Esophagus squamous epithelium (tissue), 5 donors: ENCODE data around the gene LSMEM2. TPM values are rescaled to one million over a fixed set of nuclear protein-coding genes. Genes with fewer than 3 reads are reported as not detected.
"Not testable (repeated sequence)": the region's sequence is repeated elsewhere in the genome, so short reads cannot be mapped to it uniquely, and the experiment has no call there.

Experiments used
- DNase-seq: peaks from one replicate; lab custom pipeline; 2025; lab: John Stamatoyannopoulos, UW
- H3K27ac ChIP-seq, 4 donors: fragments of 200-600 bp; sonication (generic); one replicate each; pipeline ENCODE4 v1.5.1; 2016 to 2019; ENCODE audit warnings: mild to moderate bottlenecking in 1 of 4
- H3K27me3 ChIP-seq, 4 donors: fragments of 200-600 bp; sonication (generic); 1 replicate in 3 of 4; 2 replicates in 1 of 4; pipeline versions ENCODE4 v1.5.1 to v1.6.0; 2017 to 2021; ENCODE audit warnings: antibody characterized with exemption in 1 of 4
- H3K36me3 ChIP-seq, 3 donors: fragments of 200-600 bp; sonication (generic); one replicate each; pipeline ENCODE4 v1.5.1; 2016 to 2019
- H3K4me1 ChIP-seq, 3 donors: fragments of 200-600 bp; sonication (generic); one replicate each; pipeline ENCODE4 v1.5.1; 2017 to 2019
- H3K4me3 ChIP-seq, 4 donors: fragments of 200-600 bp; sonication (generic); 1 replicate in 3 of 4; 2 replicates in 1 of 4; pipeline ENCODE4 v1.5.1; 2016 to 2019; ENCODE audit warnings: mild to moderate bottlenecking in 2 of 4, moderate library complexity in 1 of 4
- H3K9me3 ChIP-seq, 3 donors: fragments of 200-600 bp; sonication (generic); one replicate each; pipeline ENCODE4 v1.5.1; 2016 to 2019
- POLR2A ChIP-seq, 4 donors: fragments of 450-650 bp; IDR thresholded peaks; one replicate each; pipeline ENCODE4 v1.6.1; 2017; ENCODE audit warnings: antibody characterized with exemption in 4 of 4, mild to moderate bottlenecking in 4 of 4, moderate library complexity in 3 of 4
- WGBS, 2 donors: methylation state at CpG; one replicate each; pipeline ENCODE4 v1.1.5; 2018; 5-methylcytosine and 5-hydroxymethylcytosine counted together
- intact Hi-C: fragments of 100-400 bp; cut with DNase I; formaldehyde crosslinking; loops from one replicate; pipeline ENCODE4 v1.15.0; 2022
- total RNA-seq, 4 donors: library from RNA; depleted of rRNA; stranded (reverse); fragments of >200 nt; gene quantifications; one replicate each; pipeline ENCODE4 v1.1.0, GENCODE V29; 2016
- TF ChIP-seq, protein P1 (sequence below), 6 experiments: fragments of 450-650 bp in 4 of 6; fragments of 200-600 bp in 2 of 6; sonication (generic) in 2 of 6; IDR thresholded peaks; one replicate each; pipeline ENCODE4 v1.5.1; 2016 to 2019; ENCODE audit warnings: antibody characterized with exemption in 6 of 6, mild to moderate bottlenecking in 4 of 6, moderate library complexity in 4 of 6
- donor health status: DM: yes; HTN: yes; CAD: no.

Gene LSMEM2
- total RNA-seq, 4 donors from 2014 or later, result not detected

GRCh38 chr3:50260027-50260941 is 18.6 kb upstream of the LSMEM2 start:
- Histone ChIP-seq H3K27me3 (no peaks in the 10 kb centered on the region), H3K9me3 (no peaks in the 10 kb centered on the region), H3K36me3 (peaks cover 11 to 40% (median 25%) of the 10 kb centered on the region in 3 donors), H3K27ac (peak overlapping the region; percentile 92 to 99 (median 96)), H3K4me3 (peak overlapping the region; percentile 52 to 80 (median 58)), H3K4me1 (peaks cover 21 to 85% (median 47%) of the 10 kb centered on the region in 3 donors)
- TF ChIP-seq, protein P1, sequence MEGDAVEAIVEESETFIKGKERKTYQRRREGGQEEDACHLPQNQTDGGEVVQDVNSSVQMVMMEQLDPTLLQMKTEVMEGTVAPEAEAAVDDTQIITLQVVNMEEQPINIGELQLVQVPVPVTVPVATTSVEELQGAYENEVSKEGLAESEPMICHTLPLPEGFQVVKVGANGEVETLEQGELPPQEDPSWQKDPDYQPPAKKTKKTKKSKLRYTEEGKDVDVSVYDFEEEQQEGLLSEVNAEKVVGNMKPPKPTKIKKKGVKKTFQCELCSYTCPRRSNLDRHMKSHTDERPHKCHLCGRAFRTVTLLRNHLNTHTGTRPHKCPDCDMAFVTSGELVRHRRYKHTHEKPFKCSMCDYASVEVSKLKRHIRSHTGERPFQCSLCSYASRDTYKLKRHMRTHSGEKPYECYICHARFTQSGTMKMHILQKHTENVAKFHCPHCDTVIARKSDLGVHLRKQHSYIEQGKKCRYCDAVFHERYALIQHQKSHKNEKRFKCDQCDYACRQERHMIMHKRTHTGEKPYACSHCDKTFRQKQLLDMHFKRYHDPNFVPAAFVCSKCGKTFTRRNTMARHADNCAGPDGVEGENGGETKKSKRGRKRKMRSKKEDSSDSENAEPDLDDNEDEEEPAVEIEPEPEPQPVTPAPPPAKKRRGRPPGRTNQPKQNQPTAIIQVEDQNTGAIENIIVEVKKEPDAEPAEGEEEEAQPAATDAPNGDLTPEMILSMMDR (IDR thresholded peaks at IDR 0.05), result peak; percentile 99 to 100 (median 99)
- TF ChIP-seq POLR2A (IDR thresholded peaks at IDR 0.05), result peak in 3 of 4 donors; percentile 27 to 72 (median 43)
- 0% methylated on average over 4 to 19 of the region's 70 CpGs for WGBS, 2 donors
- peak; percentile 48 for DNase-seq
- intact Hi-C loops, result no loop called here

DNA sequence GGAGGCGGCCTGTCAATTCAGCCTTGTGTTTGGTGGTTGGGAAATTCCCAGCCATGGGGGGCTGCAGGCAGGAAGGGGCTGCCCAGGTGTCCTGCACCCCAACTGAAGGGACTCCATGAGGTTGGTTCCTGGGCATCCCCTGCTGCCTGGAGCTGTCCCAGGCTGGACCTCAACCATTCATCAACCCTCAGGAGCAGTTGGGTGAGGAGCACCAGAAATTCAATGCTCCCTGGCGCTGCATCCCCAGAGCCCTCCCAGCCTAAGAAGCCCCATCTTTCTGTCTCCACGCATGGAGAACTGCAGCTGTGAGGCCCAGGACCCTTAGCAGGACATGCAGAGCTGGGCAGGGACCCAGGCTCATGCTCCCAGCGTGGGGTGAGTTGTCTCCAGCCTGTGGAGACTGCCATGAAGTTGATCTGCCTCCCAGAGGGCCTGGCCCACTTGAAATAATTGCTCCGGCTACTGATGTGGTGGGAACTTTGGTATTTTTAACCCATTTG is 17.9 kb upstream of the LSMEM2 start:
- intact Hi-C loops, result no loop called here
- 75 to 80% methylated on average over 1 to 2 of the region's 5 CpGs for WGBS, 2 donors
- Histone ChIP-seq H3K4me3 (peak overlapping the region in 3 of 4 donors; percentile 52 to 80 (median 63)), H3K4me1 (peaks cover 18 to 85% (median 48%) of the 10 kb centered on the region in 3 donors), H3K27ac (peak overlapping the region; percentile 92 to 99 (median 96)), H3K9me3 (no peaks in the 10 kb centered on the region), H3K36me3 (peaks cover 11 to 33% (median 24%) of the 10 kb centered on the region in 3 donors), H3K27me3 (no peaks in the 10 kb centered on the region)
- DNase-seq, result no peak
- TF ChIP-seq, protein P1 (IDR thresholded peaks at IDR 0.05), result no peak
- TF ChIP-seq POLR2A (IDR thresholded peaks at IDR 0.05), result no peak

- H3K4me1 ChIP-seq, result peaks cover 18 to 85% (median 53%) of the 10 kb centered on the region in 3 donors
- H3K4me3 ChIP-seq, result no peak overlapping the region
- WGBS, 2 donors, result 71% methylated on average over 1 of the region's 2 CpGs; no CpG with 5 or more reads in 1 of the 2 donors
- no peaks in the 10 kb centered on the region for H3K27me3 ChIP-seq
- intact Hi-C loops, result no loop called here
- TF ChIP-seq, protein P1 (IDR thresholded peaks at IDR 0.05), result no peak
- no peak for TF ChIP-seq POLR2A (IDR thresholded peaks at IDR 0.05)
- H3K27ac ChIP-seq, result peak overlapping the region; percentile 92 to 99 (median 96)
- no peak for DNase-seq
- peaks cover 11 to 28% (median 19%) of the 10 kb centered on the region in 3 donors for H3K36me3 ChIP-seq
- no peaks in the 10 kb centered on the region for H3K9me3 ChIP-seq
Measured at GRCh38 chr3:50261505-50261904, 17.4 kb upstream of the LSMEM2 start.

DNA sequence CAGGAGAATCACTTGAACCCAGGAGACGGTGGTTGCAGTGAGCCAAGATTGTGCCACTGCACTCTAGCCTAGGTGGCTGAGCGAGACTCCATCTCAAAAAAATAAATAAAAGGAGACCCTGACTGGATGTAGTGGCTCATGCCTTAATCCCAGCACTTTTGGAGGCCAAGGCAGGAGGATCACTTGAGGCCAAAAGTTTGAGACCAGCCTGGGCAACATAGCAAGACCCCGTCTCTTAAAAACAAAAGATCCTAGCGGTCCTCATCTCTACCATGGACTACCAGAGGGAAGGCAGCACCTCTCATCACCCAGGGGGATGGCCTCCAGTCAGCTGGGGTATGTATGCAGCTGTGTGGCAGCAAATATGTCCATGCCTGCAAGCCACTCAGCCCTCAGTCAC is 16.7 kb upstream of the LSMEM2 start:
- Histone ChIP-seq H3K27ac (peak overlapping the region in 3 of 4 donors; percentile 38 to 94 (median 92)), H3K4me1 (peaks cover 18 to 85% (median 54%) of the 10 kb centered on the region in 3 donors), H3K36me3 (peaks cover 9 to 21% (median 12%) of the 10 kb centered on the region in 3 donors)
- intact Hi-C loops, DNase-seq, H3K4me3 ChIP-seq, H3K27me3 ChIP-seq, H3K9me3 ChIP-seq: not testable (repeated sequence)
- WGBS, 2 donors, result 86 to 92% methylated on average over 3 to 4 of the region's 4 CpGs

GRCh38 chr3:50262778-50263177 is 16.1 kb upstream of the LSMEM2 start:
- H3K4me1 ChIP-seq, result peaks cover 18 to 85% (median 56%) of the 10 kb centered on the region in 3 donors
- TF ChIP-seq POLR2A (IDR thresholded peaks at IDR 0.05), result no peak
- TF ChIP-seq, protein P1 (IDR thresholded peaks at IDR 0.05), result no peak
- intact Hi-C loops, result no loop called here
- H3K9me3 ChIP-seq, result no peaks in the 10 kb centered on the region
- WGBS, 2 donors, result 72 to 90% methylated on average over 7 of the region's 7 CpGs
- peak overlapping the region in 2 of 4 donors; percentile 29 to 38 for H3K27ac ChIP-seq
- peaks cover 3 to 15% (median 6%) of the 10 kb centered on the region in 3 donors for H3K36me3 ChIP-seq
- H3K27me3 ChIP-seq, result no peaks in the 10 kb centered on the region
- H3K4me3 ChIP-seq, result no peak overlapping the region
- DNase-seq, result no peak
